Erythroblast (primary cell): ENCODE data around the gene ETV3L.

Experiments used
- GATA1 ChIP-seq: IDR thresholded peaks from 2 replicates; pipeline ENCODE4 v1.6.1; 2011; ENCODE audit warnings: low read depth, mild to moderate bottlenecking, control low read depth, low read length, moderate library complexity
- POLR2A ChIP-seq: IDR thresholded peaks from 2 replicates; pipeline ENCODE4 v1.6.1; 2011; ENCODE audit warnings: mild to moderate bottlenecking, low read length

GRCh38 chr1:157110003-157110402 lies 10.4 kb upstream of the ETV3L start:
- TF ChIP-seq POLR2A = no peak
- no peak for TF ChIP-seq GATA1
